SU-DHL-6 (cell line): Measurements from ENCODE around the gene MAFF.

ENCODE experiments used
- H2AFZ ChIP-seq: fragments of 200-600 bp; sonication (generic); 2 replicates; pipeline ENCODE4 v1.6.1; 2014; ENCODE audit warnings: low read depth, mild to moderate bottlenecking, moderate library complexity, mixed read lengths, antibody characterized with exemption, low read length; ENCODE audit not compliant: severe bottlenecking
- H3F3A ChIP-seq: fragments of 200-600 bp; shearing (Covaris generic); 2 replicates; pipeline ENCODE4 v1.6.0; 2016; ENCODE audit warnings: antibody characterized with exemption, mild to moderate bottlenecking; ENCODE audit not compliant: insufficient read depth
- H3K27ac ChIP-seq: fragments of 200-600 bp; sonication (generic); 2 replicates; pipeline ENCODE4 v1.5.1; 2016; ENCODE audit warnings: low read depth, mild to moderate bottlenecking, low read length, moderate library complexity, mixed read lengths
- H3K27me3 ChIP-seq: fragments of 200-600 bp; sonication (generic), shearing (Covaris generic); 2 replicates; pipeline ENCODE4 v1.6.0; 2014; ENCODE audit warnings: mild to moderate bottlenecking, low read length
- H3K36me3 ChIP-seq: fragments of 200-600 bp; sonication (generic); 2 replicates; pipeline ENCODE4 v1.6.1; 2014; ENCODE audit warnings: mild to moderate bottlenecking, low read length, mixed read lengths
- H3K4me2 ChIP-seq: fragments of 300-600, 200-600 bp; shearing (Covaris generic), sonication (generic); 2 replicates; pipeline ENCODE4 v1.6.0; 2014; ENCODE audit warnings: low read length, low read depth, mild to moderate bottlenecking; ENCODE audit not compliant: poor library complexity, severe bottlenecking
- H3K4me3 ChIP-seq: fragments of 200-600 bp; sonication (generic); 2 replicates; pipeline ENCODE4 v1.5.1; 2014; ENCODE audit warnings: antibody characterized with exemption, low read length, mild to moderate bottlenecking, mixed read lengths; ENCODE audit not compliant: insufficient read depth, poor library complexity, severe bottlenecking
- H3K79me2 ChIP-seq: fragments of 200-600 bp; sonication (generic); 2 replicates; pipeline ENCODE4 v1.6.1; 2014; ENCODE audit warnings: mild to moderate bottlenecking, low read length, moderate library complexity; ENCODE audit not compliant: insufficient read depth
- H3K9ac ChIP-seq: fragments of 200-600 bp; sonication (generic); 2 replicates; pipeline ENCODE4 v1.7.0; 2014; ENCODE audit warnings: mild to moderate bottlenecking, low read length
- H3K9me2 ChIP-seq: fragments of 200-600 bp; sonication (generic); replicated peaks from 2 replicates; pipeline ENCODE4 v1.6.1; 2014; ENCODE audit warnings: low read length; ENCODE audit not compliant: insufficient read depth
- H3K9me3 ChIP-seq: fragments of 200-600 bp; sonication (generic); 2 replicates; pipeline ENCODE4 v1.6.1; 2014; ENCODE audit warnings: low read length, mixed read lengths; ENCODE audit not compliant: insufficient read depth
- H4K20me1 ChIP-seq: fragments of 200-600 bp; sonication (generic); 2 replicates; pipeline ENCODE4 v1.6.1; 2014; ENCODE audit warnings: low read depth, mild to moderate bottlenecking, antibody characterized with exemption, low read length, moderate library complexity, mixed read lengths
- EZH2phosphoT487 ChIP-seq: fragments of 200-600 bp; sonication (generic), shearing (Covaris generic); conservative IDR thresholded peaks from 2 replicates; pipeline ENCODE4 v1.6.1; 2018; ENCODE audit warnings: mild to moderate bottlenecking, antibody characterized with exemption, low read length, moderate library complexity, mixed read lengths
- TF ChIP-seq, protein P1 (sequence below): fragments of 200-600 bp; sonication (generic); IDR thresholded peaks from one replicate; pipeline ENCODE4 v1.5.1; 2017; ENCODE audit warnings: antibody characterized with exemption, mild to moderate bottlenecking, low read length, moderate library complexity; ENCODE audit not compliant: insufficient read depth, poor library complexity, severe bottlenecking

MAFF gene

DNA sequence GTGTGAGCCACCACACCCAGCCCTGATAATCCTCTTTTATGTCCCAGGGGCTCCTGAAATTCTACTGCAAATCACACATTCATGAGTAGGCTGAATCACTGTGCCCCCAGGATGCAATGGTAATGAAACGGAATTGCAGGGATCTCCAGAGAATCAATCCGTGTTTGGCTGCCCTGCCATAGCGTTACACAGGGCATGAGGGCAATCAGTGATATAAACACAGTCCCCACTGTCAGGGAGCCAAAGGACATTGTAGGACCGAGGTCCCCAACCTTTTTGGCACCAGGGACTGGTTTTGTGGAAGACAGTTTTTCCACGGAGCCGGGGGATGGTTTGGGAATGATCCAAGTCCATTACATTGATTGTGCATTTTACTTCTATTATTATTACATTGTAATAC, 11.2 kb upstream of the MAFF start:
- H3K9ac ChIP-seq: no peak overlapping the region
- H3K4me3 ChIP-seq: no peak overlapping the region
- H4K20me1 ChIP-seq: no peaks in the 10 kb centered on the region
- H3K9me2 ChIP-seq: no peaks in the 10 kb centered on the region
- no peaks in the 10 kb centered on the region for H3K9me3 ChIP-seq
- H3K27me3 ChIP-seq: no peaks in the 10 kb centered on the region
- H3K36me3 ChIP-seq: no peaks in the 10 kb centered on the region
- no peak overlapping the region for H2AFZ ChIP-seq
- no peak overlapping the region for H3K27ac ChIP-seq
- TF ChIP-seq, protein P1, sequence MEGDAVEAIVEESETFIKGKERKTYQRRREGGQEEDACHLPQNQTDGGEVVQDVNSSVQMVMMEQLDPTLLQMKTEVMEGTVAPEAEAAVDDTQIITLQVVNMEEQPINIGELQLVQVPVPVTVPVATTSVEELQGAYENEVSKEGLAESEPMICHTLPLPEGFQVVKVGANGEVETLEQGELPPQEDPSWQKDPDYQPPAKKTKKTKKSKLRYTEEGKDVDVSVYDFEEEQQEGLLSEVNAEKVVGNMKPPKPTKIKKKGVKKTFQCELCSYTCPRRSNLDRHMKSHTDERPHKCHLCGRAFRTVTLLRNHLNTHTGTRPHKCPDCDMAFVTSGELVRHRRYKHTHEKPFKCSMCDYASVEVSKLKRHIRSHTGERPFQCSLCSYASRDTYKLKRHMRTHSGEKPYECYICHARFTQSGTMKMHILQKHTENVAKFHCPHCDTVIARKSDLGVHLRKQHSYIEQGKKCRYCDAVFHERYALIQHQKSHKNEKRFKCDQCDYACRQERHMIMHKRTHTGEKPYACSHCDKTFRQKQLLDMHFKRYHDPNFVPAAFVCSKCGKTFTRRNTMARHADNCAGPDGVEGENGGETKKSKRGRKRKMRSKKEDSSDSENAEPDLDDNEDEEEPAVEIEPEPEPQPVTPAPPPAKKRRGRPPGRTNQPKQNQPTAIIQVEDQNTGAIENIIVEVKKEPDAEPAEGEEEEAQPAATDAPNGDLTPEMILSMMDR: no peak
- TF ChIP-seq EZH2phosphoT487: no peak
- no peaks in the 10 kb centered on the region for H3F3A ChIP-seq
- H3K79me2 ChIP-seq: no peaks in the 10 kb centered on the region
- H3K4me2 ChIP-seq: no peak overlapping the region

DNA sequence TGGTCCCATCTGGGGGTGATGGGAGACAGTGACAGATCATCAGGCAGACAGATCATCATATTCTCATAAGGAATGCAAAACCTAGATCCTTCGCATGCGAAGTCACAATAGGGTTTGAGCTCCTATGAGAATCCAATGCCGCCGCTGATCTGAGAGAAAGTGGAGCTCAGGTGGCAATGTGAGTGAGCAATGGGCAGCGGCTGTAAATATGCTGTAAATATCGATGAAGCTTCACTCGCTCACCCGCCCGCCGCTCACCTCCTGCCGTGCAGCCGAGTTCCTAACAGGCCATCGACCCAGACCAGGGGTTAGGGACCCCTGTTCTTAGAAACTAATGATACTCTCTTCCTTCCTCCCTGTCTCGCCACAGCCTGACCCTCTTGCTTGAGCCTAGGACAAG, 10.7 kb upstream of the MAFF start:
- H3K79me2 ChIP-seq: no peaks in the 10 kb centered on the region
- no peaks in the 10 kb centered on the region for H3K36me3 ChIP-seq
- no peak overlapping the region for H3K4me2 ChIP-seq
- H3K4me3 ChIP-seq: no peak overlapping the region
- H3K9me3 ChIP-seq: no peaks in the 10 kb centered on the region
- no peaks in the 10 kb centered on the region for H3K9me2 ChIP-seq
- no peaks in the 10 kb centered on the region for H3K27me3 ChIP-seq
- TF ChIP-seq, protein P1: no peak
- no peak overlapping the region for H3K9ac ChIP-seq
- H3K27ac ChIP-seq: no peak overlapping the region
- no peak overlapping the region for H2AFZ ChIP-seq
- no peaks in the 10 kb centered on the region for H3F3A ChIP-seq
- no peaks in the 10 kb centered on the region for H4K20me1 ChIP-seq

DNA sequence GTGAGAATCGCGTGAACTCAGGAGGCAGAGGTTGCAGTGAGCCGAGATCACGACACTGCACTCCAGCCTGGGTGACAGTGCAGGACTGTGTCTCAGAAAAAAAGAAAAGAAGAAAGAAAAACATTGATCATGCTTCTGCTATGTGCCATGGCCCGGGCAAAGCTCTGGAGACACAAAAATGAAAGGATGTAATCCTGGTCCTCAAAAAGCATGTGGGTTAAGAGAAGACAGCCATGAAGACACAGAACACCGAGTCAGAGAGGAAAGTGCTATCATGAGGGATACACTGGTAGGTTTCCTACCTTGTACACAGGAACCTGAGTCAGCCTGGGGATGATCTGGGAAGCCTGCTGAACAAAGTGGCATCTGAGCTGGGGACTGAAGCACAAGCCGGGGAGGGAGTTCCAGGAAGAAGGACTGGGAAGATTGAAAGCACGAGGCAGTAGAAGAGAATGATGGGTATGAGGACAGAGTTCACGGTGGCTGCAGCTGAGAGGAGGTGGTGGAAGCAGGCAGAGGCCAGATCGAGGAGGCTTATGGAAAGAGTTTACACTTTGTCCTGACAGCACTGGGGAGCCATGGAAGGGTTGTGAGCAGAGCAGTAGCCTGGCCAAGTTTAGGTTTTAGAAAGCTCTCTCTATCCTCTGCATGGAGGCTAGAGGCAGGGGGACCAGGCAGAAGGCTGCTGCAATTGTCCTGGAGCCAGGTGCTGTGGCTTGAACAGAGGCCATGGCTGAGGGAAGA, 9.9 kb upstream of the MAFF start:
- H4K20me1 ChIP-seq: no peaks in the 10 kb centered on the region
- H3K27me3 ChIP-seq: no peaks in the 10 kb centered on the region
- H3K36me3 ChIP-seq: no peaks in the 10 kb centered on the region
- no peak overlapping the region for H3K27ac ChIP-seq
- no peaks in the 10 kb centered on the region for H3F3A ChIP-seq
- H2AFZ ChIP-seq: peak overlapping the region; percentile 14
- H3K9me2 ChIP-seq: no peaks in the 10 kb centered on the region
- no peak overlapping the region for H3K9ac ChIP-seq
- H3K4me3 ChIP-seq: no peak overlapping the region
- no peaks in the 10 kb centered on the region for H3K79me2 ChIP-seq
- no peak for TF ChIP-seq EZH2phosphoT487
- TF ChIP-seq, protein P1: no peak
- no peaks in the 10 kb centered on the region for H3K9me3 ChIP-seq
- H3K4me2 ChIP-seq: no peak overlapping the region
